GM12892 (cell line): ENCODE results near the gene GAD1.

Experiments used
- DNase-seq: peaks from one replicate; pipeline ENCODE4 v3.0.0; 2011; ENCODE audit not compliant: insufficient read length
- FAIRE-seq: peaks from 2 replicates; lab custom pipeline; 2011; peaks lifted over from hg19 to GRCh38; lab: Jason Lieb, UNC
- POLR2A ChIP-seq: IDR thresholded peaks from 2 replicates; pipeline ENCODE4 v1.6.1; 2011; ENCODE audit warnings: low read depth, low read length, control low read depth
- POLR2AphosphoS5 ChIP-seq: IDR thresholded peaks from 2 replicates; pipeline ENCODE4 v1.6.1; 2011; ENCODE audit warnings: low read depth, low read length, control low read depth
- TAF1 ChIP-seq: IDR thresholded peaks from 2 replicates; pipeline ENCODE4 v1.6.1; 2011; ENCODE audit warnings: low read depth, mild to moderate bottlenecking, control low read depth, low read length, borderline replicate concordance

Gene GAD1

DNA sequence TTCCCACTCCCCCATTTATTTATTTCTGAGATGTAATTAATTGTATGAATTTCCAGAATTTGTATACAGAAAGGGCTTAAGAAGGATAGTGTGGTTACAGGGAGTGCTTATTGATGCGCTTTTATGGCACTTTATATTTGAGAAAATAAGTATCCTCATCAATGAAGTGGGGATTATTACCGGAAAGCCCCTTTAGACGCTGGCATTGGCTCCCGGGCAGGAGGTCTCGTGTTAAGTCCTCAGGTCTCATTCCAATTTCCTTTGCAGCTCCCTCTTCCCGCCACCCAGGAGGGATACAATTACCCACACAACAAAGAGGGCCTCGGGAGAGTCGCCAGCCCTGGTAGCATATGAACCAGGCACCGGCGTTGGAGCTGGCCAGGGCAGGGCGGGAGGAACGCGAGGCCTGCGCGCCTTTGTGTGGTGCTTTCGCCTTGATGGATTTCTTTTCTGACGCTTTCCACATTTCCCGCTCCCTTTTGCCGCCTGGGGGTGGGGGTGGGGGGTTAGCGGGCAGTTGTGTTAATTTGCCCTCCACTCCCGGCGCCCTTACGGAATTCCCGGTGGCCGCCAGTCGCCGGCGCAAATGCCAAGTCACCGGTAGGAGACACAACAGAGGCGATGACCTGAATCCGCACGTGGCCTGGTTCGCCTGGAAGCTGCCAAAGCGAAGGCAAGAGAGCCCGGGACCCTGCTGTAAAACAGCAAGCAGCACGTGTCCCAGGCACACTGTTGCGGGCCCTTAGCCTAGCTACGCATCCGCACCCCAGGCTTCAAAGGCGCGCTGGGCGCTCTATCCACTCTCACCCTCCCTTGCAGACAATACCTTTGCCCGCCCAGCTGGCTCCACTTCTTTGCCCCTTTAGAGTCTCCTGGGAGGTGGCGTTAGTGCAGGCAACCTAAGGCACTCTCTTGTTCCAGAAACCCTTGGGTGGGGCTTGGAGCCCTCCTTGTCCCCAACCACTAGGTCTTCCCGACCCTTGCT is 3.3 kb downstream of the GAD1 start:
- TF ChIP-seq POLR2AphosphoS5 (no peak), POLR2A (no peak), TAF1 (no peak)
- DNase-seq (no peak), FAIRE-seq (no peak)

GRCh38 chr2:170820757-170821530 is 4.3 kb downstream of the GAD1 start:
- FAIRE-seq (peak; percentile 56), DNase-seq (peak; percentile 32)
- TF ChIP-seq POLR2A = no peak
- TF ChIP-seq POLR2AphosphoS5 = no peak
- no peak for TF ChIP-seq TAF1

GRCh38 chr2:170821531-170822289 is 5.0 kb downstream of the GAD1 start:
- no peak for FAIRE-seq
- DNase-seq = no peak
- no peak for TF ChIP-seq POLR2AphosphoS5
- no peak for TF ChIP-seq TAF1
- TF ChIP-seq POLR2A = no peak

DNA sequence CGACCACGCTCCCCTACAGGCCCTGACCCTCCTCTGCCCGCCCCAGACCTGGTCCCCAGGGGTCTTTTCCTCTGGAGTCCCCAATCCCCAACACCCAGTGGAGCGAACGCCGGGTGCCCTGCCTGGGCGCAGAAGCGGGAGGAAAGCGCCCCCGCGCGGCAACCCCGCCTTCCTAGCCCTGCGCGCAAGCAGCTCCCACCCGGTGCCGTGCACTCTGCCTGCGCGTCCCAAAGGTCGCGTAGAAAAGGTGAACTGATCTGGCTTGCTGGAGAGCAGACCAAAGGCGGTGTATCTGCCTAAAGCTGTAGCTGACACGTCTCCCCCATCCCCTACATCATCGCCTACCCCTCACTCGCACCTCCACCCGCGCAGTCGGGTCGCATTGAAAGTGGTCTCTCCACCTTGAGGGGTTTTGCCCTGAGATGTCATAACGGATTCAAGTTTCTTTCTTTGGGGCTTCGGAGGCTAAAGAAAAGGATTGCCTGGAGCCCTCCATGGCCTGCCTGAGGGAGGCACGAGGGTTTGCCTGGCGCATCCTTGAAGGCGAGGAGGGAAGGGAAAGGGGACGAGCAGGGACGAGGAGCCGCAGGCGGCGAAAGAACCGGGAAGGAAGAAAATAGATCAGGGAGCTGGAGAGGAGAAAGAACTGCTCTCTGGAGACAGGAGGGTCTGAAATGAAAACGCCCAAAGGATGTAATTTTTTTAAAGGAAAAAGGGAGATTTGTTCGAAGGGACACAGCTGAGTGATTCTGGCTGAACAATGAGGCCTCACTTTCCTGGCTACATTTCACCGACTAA is 5.8 kb downstream of the GAD1 start:
- DNase-seq = peak; percentile 35
- TF ChIP-seq POLR2AphosphoS5 = no peak
- TF ChIP-seq POLR2A = no peak
- TF ChIP-seq TAF1 = no peak
- FAIRE-seq = no peak

- TF ChIP-seq POLR2A = no peak
- TF ChIP-seq TAF1 = no peak
- TF ChIP-seq POLR2AphosphoS5 = no peak
- no peak for DNase-seq
- no peak for FAIRE-seq
Measured at GRCh38 chr2:170823088-170823897, 6.6 kb downstream of the GAD1 start.

DNA sequence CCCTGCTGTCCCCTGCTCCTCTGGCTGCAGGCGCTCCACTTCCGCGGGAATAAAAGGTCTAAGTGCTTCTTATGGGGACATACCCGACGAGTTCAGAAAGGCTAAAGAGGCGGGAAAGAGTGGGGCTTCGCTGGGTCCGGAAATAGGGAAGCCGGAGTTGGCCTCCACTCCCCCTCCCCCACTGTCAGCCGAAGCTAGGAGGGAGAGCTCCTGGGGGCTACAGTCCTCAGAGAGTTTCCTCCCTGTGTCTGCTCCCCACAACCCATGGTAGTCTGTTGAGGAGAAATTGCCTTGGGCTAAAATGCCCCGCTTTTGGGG is 7.2 kb downstream of the GAD1 start:
- no peak for TF ChIP-seq POLR2AphosphoS5
- TF ChIP-seq POLR2A = no peak
- FAIRE-seq (no peak), DNase-seq (no peak)

DNA sequence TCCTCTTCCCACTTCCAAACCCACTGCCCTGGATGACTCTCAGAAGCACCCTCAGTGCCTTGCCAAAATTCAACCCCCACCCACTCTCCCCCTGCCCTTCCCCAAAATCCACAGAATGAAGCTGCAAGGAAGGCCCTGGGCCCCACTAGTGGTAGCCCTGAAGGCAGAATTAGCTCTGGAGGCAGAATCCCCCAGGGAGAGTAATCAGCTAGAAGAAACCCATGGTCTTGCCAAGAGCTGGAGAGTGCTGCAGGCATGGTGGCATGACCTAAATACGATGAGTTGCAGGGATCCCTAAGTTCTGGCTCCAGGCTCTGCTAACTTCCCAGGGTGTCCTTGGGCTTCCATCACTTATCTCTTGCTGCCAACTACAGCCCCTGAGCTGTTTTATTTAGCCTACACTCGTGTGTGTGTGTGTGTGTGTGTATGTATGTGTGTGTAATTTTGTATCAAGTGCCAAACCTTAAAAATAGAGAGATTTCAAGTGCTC is 7.9 kb downstream of the GAD1 start:
- no peak for FAIRE-seq
- TF ChIP-seq TAF1 = no peak
- TF ChIP-seq POLR2A = no peak
- TF ChIP-seq POLR2AphosphoS5 = no peak
- DNase-seq = no peak

- no peak for FAIRE-seq
- DNase-seq = no peak
- TF ChIP-seq TAF1 = no peak
- no peak for TF ChIP-seq POLR2A
- no peak for TF ChIP-seq POLR2AphosphoS5
Measured at GRCh38 chr2:170827841-170828532, 11.3 kb downstream of the GAD1 start.

DNA sequence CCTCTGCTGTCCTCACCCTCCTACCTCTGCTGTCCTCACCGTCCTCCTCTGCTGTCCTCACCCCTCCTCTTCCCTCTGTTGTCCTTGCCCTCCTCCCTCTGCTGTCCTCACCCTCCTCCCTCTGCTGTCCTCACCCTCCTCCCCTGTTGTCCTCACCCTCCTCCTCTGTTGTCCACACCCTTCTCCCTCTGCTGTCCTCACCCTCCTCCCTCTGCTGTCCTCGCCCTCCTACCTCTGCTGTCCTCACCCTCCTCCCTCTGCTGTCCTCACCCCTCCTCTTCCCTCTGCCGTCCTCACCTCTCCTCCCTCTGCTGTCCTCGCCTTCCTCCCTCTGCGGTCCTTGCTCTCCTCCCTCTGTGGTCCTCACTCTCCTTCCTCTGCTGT is 11.8 kb downstream of the GAD1 start:
- TF ChIP-seq POLR2AphosphoS5 (no peak), POLR2A (no peak), TAF1 (no peak)
- FAIRE-seq (no peak), DNase-seq (no peak)

DNA sequence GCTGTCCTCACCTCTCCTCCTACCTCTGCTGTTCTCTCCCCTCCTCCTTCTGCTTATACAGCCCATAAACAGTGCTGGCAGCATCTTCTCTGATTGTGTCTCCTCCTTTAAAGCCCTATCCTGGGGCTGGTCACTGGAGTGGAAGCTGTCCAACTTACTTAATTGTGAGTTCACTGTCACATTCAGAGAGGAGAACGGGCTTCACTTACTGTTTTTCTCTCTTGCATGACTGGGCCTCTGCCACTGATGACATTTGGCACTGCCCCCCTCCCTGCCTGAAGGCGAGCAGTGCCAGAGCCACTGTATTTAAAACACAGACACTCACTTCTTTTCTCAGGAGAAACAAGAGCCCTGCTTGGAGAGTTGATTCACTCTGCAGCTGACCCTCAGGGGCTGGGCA is 12.3 kb downstream of the GAD1 start:
- TF ChIP-seq TAF1 = no peak
- no peak for TF ChIP-seq POLR2AphosphoS5
- TF ChIP-seq POLR2A = no peak
- no peak for FAIRE-seq
- DNase-seq = no peak
